ENCODE data around the gene RASA4. TPM values are rescaled to one million over a fixed set of nuclear protein-coding genes. Genes with fewer than 3 reads are reported as not detected.

RASA4 gene
- total RNA-seq: 10 to 100 TPM; 36.1 to 37.2 TPM

GRCh38 chr7:102616507-102617125, at the start of gene RASA4:
Gene RASA4, minus strand, starts transcription at chr7:102616756. Its CDS starts 67 bp downstream, at chr7:102616689.

GRCh38 chr7:102649924-102650323, 33.4 kb upstream of the RASA4 start, which contains the start of gene SPDYE2B:
Gene SPDYE2B, plus strand, starts transcription at chr7:102650319. Its CDS starts 2,030 bp downstream, at chr7:102652349.

GRCh38 chr7:102642691-102643090, 26.1 kb upstream of the RASA4 start, which contains the start of gene UPK3BL1:
Gene UPK3BL1, minus strand, starts transcription at chr7:102642791. Its CDS starts 50 bp downstream, at chr7:102642741.

GRCh38 chr7:102572261-102573239, 44.0 kb downstream of the RASA4 start, which contains the start of gene POLR2J3:
Gene POLR2J3, minus strand, starts transcription at chr7:102572583. Its CDS starts 62 bp downstream, at chr7:102572521.

GRCh38 chr7:102550808-102551422, 65.6 kb downstream of the RASA4 start, which contains the start of gene SPDYE2:
Gene SPDYE2, plus strand, starts transcription at chr7:102551226. Its CDS starts 2,030 bp downstream, at chr7:102553256.

GRCh38 chr7:102543596-102543995, 73.0 kb downstream of the RASA4 start, which contains the start of gene UPK3BL2:
Gene UPK3BL2, minus strand, starts transcription at chr7:102543696. Its CDS starts 60 bp downstream, at chr7:102543636.

Other genes starting within 250 kb of the RASA4 start
- 10 to 100 TPM; 28.5 to 33.3 TPM for gene PRKRIP1, start 220.4 kb downstream of the RASA4 start, total RNA-seq
- gene ORAI2, start 183.2 kb downstream of the RASA4 start, total RNA-seq: 10 to 100 TPM; 66.4 to 68.0 TPM
- gene ALKBH4, start 151.9 kb downstream of the RASA4 start, total RNA-seq: 10 to 100 TPM; 11.5 to 12.1 TPM
- 10 to 100 TPM; 15.8 TPM for gene LRWD1, start 151.8 kb downstream of the RASA4 start, total RNA-seq
- 10 to 100 TPM; 41.6 to 45.4 TPM for gene POLR2J, start 137.8 kb downstream of the RASA4 start, total RNA-seq
- 10 to 100 TPM; 14.1 TPM for gene RASA4B, start 99.0 kb downstream of the RASA4 start, total RNA-seq
- 10 to 100 TPM; 15.7 to 15.9 TPM for gene UPK3BL2, start 73.1 kb downstream of the RASA4 start, total RNA-seq
- gene SPDYE2, start 65.5 kb downstream of the RASA4 start, total RNA-seq: under 1 TPM; 0.15 to 0.19 TPM
- gene POLR2J3, start 44.2 kb downstream of the RASA4 start, total RNA-seq: 10 to 100 TPM; 33.3 to 37.4 TPM
- 10 to 100 TPM; 16.3 to 19.0 TPM for gene UPK3BL1, start 26.0 kb upstream of the RASA4 start, total RNA-seq
- not detected for gene SPDYE2B, start 33.6 kb upstream of the RASA4 start, total RNA-seq
- gene POLR2J2, start 54.9 kb upstream of the RASA4 start, total RNA-seq: 10 to 100 TPM; 12.5 to 13.4 TPM
- gene FAM185A, start 132.2 kb upstream of the RASA4 start, total RNA-seq: 1 to 10 TPM; 6.5 to 8.5 TPM

Data from activated naive CD4-positive, alpha-beta T cell treated with anti-CD3 and anti-CD28 coated beads, Interleukin-2, amount 10 ng/mL, durations not matched to agents 5 hours and 36 hours (primary cell).